Panc1 (cell line): Measurements from ENCODE around the gene DNAAF5. TPM values are rescaled to one million over a fixed set of nuclear protein-coding genes. Genes with fewer than 3 reads are reported as not detected.

Experiments
- ATAC-seq: fragments of 200-7000 bp; cut with Tn5 transposase; 2 replicates; pipeline ENCODE4 v1.9.1; 2020; ENCODE audit warnings: mild to moderate bottlenecking, moderate library complexity
- BruUV-seq: library from RNA; stranded (reverse); fragments of 400-500 nt; replicated peaks from 2 replicates; lab custom pipeline; 2021; lab: Mats Ljungman, UMichigan
- CTCF ChIA-PET: fragments of 300-600 bp; sonication (Branson Sonifier 250); formaldehyde crosslinking; loops from one replicate; lab custom pipeline; 2022; ENCODE audit warnings: antibody characterized with exemption; lab: Charles Lee
- POLR2A ChIA-PET: fragments of 300-600 bp; sonication (Branson Sonifier 250); formaldehyde crosslinking; loops from one replicate; lab custom pipeline; 2022; ENCODE audit warnings: antibody characterized with exemption; lab: Charles Lee
- DNase-seq: peaks from one replicate; pipeline ENCODE4 v3.0.0-alpha.2; 2010; ENCODE audit warnings: low read depth, low spot score
- H3K27ac ChIP-seq: 2 replicates; pipeline ENCODE4 v1.5.1; 2011; ENCODE audit warnings: mild to moderate bottlenecking, low read length, inconsistent platforms
- H3K27me3 ChIP-seq: fragments of 200-500 bp; sonication (Bioruptor generic); 2 replicates; pipeline ENCODE4 v1.6.0; 2014; ENCODE audit warnings: low read length, inconsistent platforms; ENCODE audit not compliant: control insufficient read depth, insufficient read depth
- H3K36me3 ChIP-seq: fragments of 200-500 bp; sonication (Bioruptor generic); 2 replicates; pipeline ENCODE4 v1.5.1; 2014; ENCODE audit warnings: inconsistent platforms, mild to moderate bottlenecking, low read length, moderate library complexity; ENCODE audit not compliant: control insufficient read depth, insufficient read depth
- H3K4me1 ChIP-seq: 2 replicates; pipeline ENCODE4 v1.5.1; 2011; ENCODE audit warnings: inconsistent platforms, mild to moderate bottlenecking, low read length, moderate library complexity; ENCODE audit not compliant: control insufficient read depth, insufficient read depth
- H3K4me3 ChIP-seq, 2 experiments: 2 replicates each; pipeline ENCODE4 v1.5.1; 2011 to 2012; ENCODE audit warnings: low read depth in 2 of 2, low read length in 2 of 2, mild to moderate bottlenecking in 2 of 2, inconsistent platforms in 1 of 2, moderate library complexity in 1 of 2
- H3K9me3 ChIP-seq: fragments of 200-500 bp; sonication (Bioruptor generic); 2 replicates; pipeline ENCODE4 v1.5.1; 2014; ENCODE audit warnings: low read depth, mild to moderate bottlenecking, inconsistent platforms, low read length, moderate library complexity; ENCODE audit not compliant: control insufficient read depth, insufficient read depth
- CTCF ChIP-seq: fragments of 450-650 bp; IDR thresholded peaks from 2 replicates; pipeline ENCODE4 v1.5.1; 2017; ENCODE audit warnings: mild to moderate bottlenecking
- POLR2AphosphoS5 ChIP-seq: IDR thresholded peaks from 2 replicates; pipeline ENCODE4 v1.6.1; 2012; ENCODE audit warnings: mild to moderate bottlenecking, low read depth, low read length, moderate library complexity
- REST ChIP-seq, 2 experiments: IDR thresholded peaks; 2 replicates each; pipeline ENCODE4 v1.6.1; 2011 to 2012; ENCODE audit warnings: low read depth in 2 of 2, control low read depth in 1 of 2, low read length in 1 of 2, mild to moderate bottlenecking in 1 of 2, moderate library complexity in 1 of 2; ENCODE audit not compliant: insufficient read depth in 1 of 2
- SIN3A ChIP-seq: IDR thresholded peaks from 2 replicates; pipeline ENCODE4 v1.6.1; 2012; ENCODE audit warnings: low read depth, mild to moderate bottlenecking, low read length, moderate library complexity, borderline replicate concordance; ENCODE audit not compliant: insufficient read depth
- TCF7L2 ChIP-seq: IDR thresholded peaks from 2 replicates; pipeline ENCODE4 v1.6.1; 2011; ENCODE audit warnings: mild to moderate bottlenecking, low read depth, low read length, inconsistent platforms
- in situ Hi-C: cut with HindIII; loops from 2 replicates; pipeline ENCODE4 v1.10.0; 2016; ENCODE audit warnings: low sequenced_read_pairs, low pct_unique_long_range_greater_than_20kb
- intact Hi-C: fragments of 100-400 bp; cut with micrococcal nuclease; formaldehyde crosslinking; loops from one replicate; pipeline ENCODE4 v1.10.0; 2022; ENCODE audit not compliant: unreplicated experiment
- total RNA-seq: library from RNA; stranded (reverse); gene quantifications from one replicate; pipeline ENCODE4 v1.2.1, GENCODE V29; 2021; ENCODE audit not compliant: unreplicated experiment

DNAAF5 gene
- total RNA-seq, 1 experiment from 2014 or later: 79.5 TPM

DNA sequence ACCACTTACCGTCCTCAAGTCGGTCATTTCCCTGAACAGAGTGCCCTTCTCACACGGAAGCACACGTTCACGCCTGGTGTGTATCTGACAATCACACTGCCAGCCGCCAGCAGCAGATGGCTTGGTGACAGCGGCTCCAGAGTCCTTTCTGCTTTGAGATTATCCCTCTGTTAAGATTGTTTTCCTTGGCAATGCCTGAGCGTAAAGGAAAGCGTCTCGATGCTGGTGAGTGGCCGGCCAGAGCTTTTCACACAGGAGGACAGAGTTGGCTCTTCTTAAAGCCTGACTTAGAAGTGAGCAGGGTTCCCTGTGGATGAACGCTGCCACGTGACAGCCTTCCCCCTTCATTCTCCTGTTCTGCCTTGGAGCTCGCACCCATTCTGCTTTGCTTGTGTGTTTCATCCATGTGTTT, 22.6 kb downstream of the DNAAF5 start:
- in situ Hi-C loops: no loop called here
- intact Hi-C loops: no loop called here
- no peaks in the 10 kb centered on the region for H3K27me3 ChIP-seq
- H3K9me3 ChIP-seq: no peaks in the 10 kb centered on the region
- DNase-seq (no peak), ATAC-seq (no peak)
- peaks cover 2% of the 10 kb centered on the region; the same call in 1 of the 2 replicates for H3K36me3 ChIP-seq
- CTCF ChIA-PET: no interaction called here
- no peak overlapping the region for H3K4me3 ChIP-seq
- TF ChIP-seq CTCF (no peak), SIN3A (no peak), REST (IDR thresholded peaks at IDR 0.05; ENCODE audit: insufficient read depth in 1 of 2, low read depth in 2 of 2, low read length in 1 of 2) (no peak), TCF7L2 (no peak), POLR2AphosphoS5 (no peak)
- POLR2A ChIA-PET: no interaction called here
- no peaks in the 10 kb centered on the region for H3K4me1 ChIP-seq
- H3K27ac ChIP-seq: no peak overlapping the region
- BruUV-seq: no TSS peak

GRCh38 chr7:750111-750905, 23.8 kb downstream of the DNAAF5 start:
- POLR2A ChIA-PET: no interaction called here
- no TSS peak for BruUV-seq
- no peak overlapping the region for H3K27ac ChIP-seq
- no peaks in the 10 kb centered on the region for H3K4me1 ChIP-seq
- intact Hi-C loops (no loop called here), in situ Hi-C loops (no loop called here)
- no peak; the same call in 1 of the 2 replicates for ATAC-seq
- CTCF ChIA-PET: no interaction called here
- H3K36me3 ChIP-seq: peaks cover 6% of the 10 kb centered on the region; the same call in 1 of the 2 replicates
- no peaks in the 10 kb centered on the region for H3K27me3 ChIP-seq
- no peak overlapping the region for H3K4me3 ChIP-seq
- H3K9me3 ChIP-seq: no peaks in the 10 kb centered on the region
- no peak for DNase-seq
- TF ChIP-seq CTCF (no peak), POLR2AphosphoS5 (no peak), REST (IDR thresholded peaks at IDR 0.05; ENCODE audit: insufficient read depth in 1 of 2, low read depth in 2 of 2, low read length in 1 of 2) (no peak)
